Right lobe of liver (tissue), 6 donors: ENCODE measurements around the gene XCL1. TPM values are rescaled to one million over a fixed set of nuclear protein-coding genes. Genes with fewer than 3 reads are reported as not detected.
"Not testable (repeated sequence)": the region's sequence is repeated elsewhere in the genome, so short reads cannot be mapped to it uniquely, and the experiment has no call there.

Experiments
- ATAC-seq, 4 donors: fragments of 200-7000 bp; cut with Tn5 transposase; one replicate each; pipeline ENCODE4 v1.9.1; 2020; ENCODE audit warnings: mild to moderate bottlenecking in 4 of 4, moderate library complexity in 4 of 4
- DNase-seq, 3 donors: peaks; one replicate each; pipeline ENCODE4 v3.0.0-alpha.2; 2020
- H3K27ac ChIP-seq, 3 donors: fragments of 200-600 bp; one replicate each; pipeline ENCODE4 v1.8.0; 2022
- H3K27me3 ChIP-seq, 2 donors: fragments of 200-600 bp; one replicate each; pipeline ENCODE4 v1.8.0; 2022
- H3K36me3 ChIP-seq, 4 donors: fragments of 200-600 bp; sonication (generic) in 1 of 4; one replicate each; pipeline versions ENCODE4 v1.5.1 to v1.8.0; 2017 to 2022; ENCODE audit warnings: control low read depth in 1 of 4
- H3K4me1 ChIP-seq, 4 donors: fragments of 200-600 bp; sonication (generic) in 1 of 4; one replicate each; pipeline versions ENCODE4 v1.5.1 to v1.8.0; 2017 to 2022; ENCODE audit warnings: control low read depth in 1 of 4
- H3K4me3 ChIP-seq, 3 donors: fragments of 200-600 bp; one replicate each; pipeline ENCODE4 v1.8.0; 2022
- H3K9me3 ChIP-seq, 4 donors: fragments of 200-600 bp; sonication (generic) in 1 of 4; one replicate each; pipeline versions ENCODE4 v1.5.1 to v1.8.0; 2017 to 2022; ENCODE audit warnings: control low read depth in 1 of 4
- POLR2A ChIP-seq: fragments of 450-650 bp; IDR thresholded peaks from one replicate; pipeline ENCODE4 v1.6.1; 2017; ENCODE audit warnings: antibody characterized with exemption, mild to moderate bottlenecking
- WGBS: methylation state at CpG from one replicate; pipeline ENCODE4 v1.1.6; 2018; ENCODE audit warnings: low coverage, low lambda C conversion rate; ENCODE audit not compliant: insufficient coverage; ENCODE audit errors: missing lambda C conversion rate; 5-methylcytosine and 5-hydroxymethylcytosine counted together
- intact Hi-C, 2 donors: fragments of 100-400 bp; cut with DNase I; formaldehyde crosslinking; loops; one replicate each; pipeline versions ENCODE4 v1.11.2 to v1.14.1; 2022
- total RNA-seq, 6 experiments: library from RNA; depleted of rRNA in 2 of 6; stranded (reverse); fragments of >200 nt in 2 of 6; fragmentation: NEBNext Ultra II Directional in 3 of 6; extraction: Animal tissue kit (Norgen Biotek cat#: 25700) in 3 of 6; gene quantifications; one replicate each; pipeline versions ENCODE4 v1.1.0 to v1.2.4, GENCODE V29; 2016 to 2023
- TF ChIP-seq, protein P1 (sequence below), 4 donors: fragments of 200-600 bp in 3 of 4; fragments of 450-650 bp in 1 of 4; IDR thresholded peaks; one replicate each; pipeline versions ENCODE4 v1.5.1 to v1.8.0; 2016 to 2022; ENCODE audit warnings: antibody characterized with exemption in 4 of 4, mild to moderate bottlenecking in 2 of 4
- donor health status: DM: no; HTN: yes; CAD: no.
- donor health status: DM: no; HTN: no; CAD: no.
- donor health status: DM: no; HTN: no; CAD: no.
- donor health status: DM: no; HTN: yes; CAD: no.
- donor health status: DM: no; HTN: yes; CAD: no.

XCL1 gene
- total RNA-seq, 6 experiments from 2014 or later = 0.13 to 0.44 (median 0.22) TPM; not detected in 3

DNA sequence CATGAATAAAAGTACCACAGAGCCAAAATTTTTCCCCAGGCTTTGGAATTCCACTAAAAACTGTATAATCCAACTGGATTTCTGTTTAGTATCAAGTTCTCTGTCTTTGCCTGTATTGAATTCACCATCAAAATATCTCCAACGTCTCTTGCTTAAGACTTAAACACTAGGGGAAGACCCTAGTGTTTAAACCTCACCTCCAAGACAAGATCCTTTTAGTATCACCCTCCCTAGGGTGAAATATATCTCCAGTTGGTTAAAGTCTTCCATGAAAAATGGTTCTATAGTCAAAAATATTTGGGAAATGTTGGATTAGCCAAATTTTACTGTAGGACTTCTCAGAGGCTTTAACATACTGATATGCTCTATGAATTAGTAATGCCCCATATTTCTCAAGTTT lies 8.1 kb upstream of the XCL1 start:
- Histone ChIP-seq H3K27ac (no peak overlapping the region), H3K36me3 (no peaks in the 10 kb centered on the region), H3K27me3 (no peaks in the 10 kb centered on the region), H3K9me3 (no peaks in the 10 kb centered on the region), H3K4me3 (no peak overlapping the region), H3K4me1 (no peaks in the 10 kb centered on the region)
- TF ChIP-seq POLR2A = no peak
- TF ChIP-seq, protein P1, sequence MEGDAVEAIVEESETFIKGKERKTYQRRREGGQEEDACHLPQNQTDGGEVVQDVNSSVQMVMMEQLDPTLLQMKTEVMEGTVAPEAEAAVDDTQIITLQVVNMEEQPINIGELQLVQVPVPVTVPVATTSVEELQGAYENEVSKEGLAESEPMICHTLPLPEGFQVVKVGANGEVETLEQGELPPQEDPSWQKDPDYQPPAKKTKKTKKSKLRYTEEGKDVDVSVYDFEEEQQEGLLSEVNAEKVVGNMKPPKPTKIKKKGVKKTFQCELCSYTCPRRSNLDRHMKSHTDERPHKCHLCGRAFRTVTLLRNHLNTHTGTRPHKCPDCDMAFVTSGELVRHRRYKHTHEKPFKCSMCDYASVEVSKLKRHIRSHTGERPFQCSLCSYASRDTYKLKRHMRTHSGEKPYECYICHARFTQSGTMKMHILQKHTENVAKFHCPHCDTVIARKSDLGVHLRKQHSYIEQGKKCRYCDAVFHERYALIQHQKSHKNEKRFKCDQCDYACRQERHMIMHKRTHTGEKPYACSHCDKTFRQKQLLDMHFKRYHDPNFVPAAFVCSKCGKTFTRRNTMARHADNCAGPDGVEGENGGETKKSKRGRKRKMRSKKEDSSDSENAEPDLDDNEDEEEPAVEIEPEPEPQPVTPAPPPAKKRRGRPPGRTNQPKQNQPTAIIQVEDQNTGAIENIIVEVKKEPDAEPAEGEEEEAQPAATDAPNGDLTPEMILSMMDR (IDR thresholded peaks at IDR 0.05) = no peak
- DNase-seq (no peak), ATAC-seq (no peak)
- 80% methylated on average over 1 of the region's 1 CpG for WGBS
- intact Hi-C loops = no loop called here

DNA sequence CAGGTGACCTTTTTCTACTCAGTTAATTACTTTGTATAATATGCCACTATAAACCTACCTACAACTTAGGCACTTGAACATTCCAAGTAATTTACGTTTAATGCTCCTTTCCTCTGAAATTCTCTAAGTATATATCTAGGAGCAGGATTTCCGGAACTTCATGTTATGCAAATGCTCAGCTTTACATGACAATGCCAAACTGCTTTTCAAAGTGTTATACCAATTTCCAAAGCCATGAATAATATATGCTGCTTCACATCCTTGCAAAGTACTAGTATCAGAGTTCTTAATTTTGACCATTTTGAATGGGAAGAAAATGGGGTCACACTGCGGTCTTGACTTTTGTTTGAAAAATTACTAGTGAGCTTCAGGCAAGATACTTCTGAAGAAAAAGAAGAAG lies 5.8 kb upstream of the XCL1 start:
- DNase-seq = no peak
- Histone ChIP-seq H3K4me1 (no peaks in the 10 kb centered on the region), H3K27me3 (no peaks in the 10 kb centered on the region), H3K4me3 (no peak overlapping the region), H3K36me3 (no peaks in the 10 kb centered on the region), H3K27ac (no peak overlapping the region), H3K9me3 (no peaks in the 10 kb centered on the region)
- TF ChIP-seq, protein P1 (IDR thresholded peaks at IDR 0.05) = no peak
- TF ChIP-seq POLR2A = no peak
- ATAC-seq = no peak
- 72% methylated on average over 3 of the region's 3 CpGs for WGBS
- intact Hi-C loops = no loop called here

DNA sequence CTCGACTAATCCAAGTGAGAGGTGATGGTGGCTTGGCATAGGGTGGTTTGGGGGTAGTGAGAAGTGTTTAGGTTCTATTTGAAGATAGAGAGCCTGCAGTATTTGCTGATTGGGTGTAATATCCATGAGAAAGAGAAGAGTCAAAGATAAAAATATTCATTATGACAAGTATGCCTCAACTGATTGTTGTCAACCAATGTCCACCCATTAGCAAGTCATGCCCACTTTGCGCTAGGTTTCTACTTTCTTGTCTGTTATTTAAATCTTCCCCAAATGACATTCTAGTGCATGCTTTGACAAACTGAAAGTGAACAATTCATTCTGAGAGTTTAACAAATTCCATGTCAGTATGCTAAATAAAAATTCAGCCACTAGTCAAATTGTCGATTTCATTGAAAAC lies 3.8 kb upstream of the XCL1 start:
- Histone ChIP-seq H3K9me3 (no peaks in the 10 kb centered on the region), H3K27me3 (no peaks in the 10 kb centered on the region), H3K27ac (no peak overlapping the region), H3K4me3 (no peak overlapping the region), H3K36me3 (no peaks in the 10 kb centered on the region), H3K4me1 (no peaks in the 10 kb centered on the region)
- DNase-seq = no peak
- no peak for ATAC-seq
- WGBS = 91% methylated on average over 3 of the region's 3 CpGs
- intact Hi-C loops = no loop called here
- no peak for TF ChIP-seq POLR2A
- TF ChIP-seq, protein P1 (IDR thresholded peaks at IDR 0.05) = no peak

DNA sequence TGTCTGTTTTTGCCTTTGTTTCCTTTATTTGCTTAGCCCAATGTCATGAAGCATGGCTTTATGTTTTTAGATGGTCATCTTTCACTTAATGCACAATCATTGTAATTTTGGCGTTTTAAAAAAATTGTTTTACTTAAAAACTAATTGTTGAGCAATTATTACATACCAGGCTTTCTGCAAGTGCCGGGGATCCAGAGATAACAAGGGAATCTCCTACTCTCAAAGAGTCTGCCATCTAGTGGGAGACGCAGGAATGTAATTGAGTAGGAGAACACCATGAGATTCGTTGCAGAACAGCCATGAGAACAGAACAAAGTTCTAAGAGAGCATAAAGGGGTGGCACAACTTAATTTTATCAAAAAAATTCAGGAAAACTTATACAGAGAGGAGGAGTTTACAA lies 2.2 kb upstream of the XCL1 start:
- H3K36me3 ChIP-seq, H3K9me3 ChIP-seq, H3K4me1 ChIP-seq, H3K4me3 ChIP-seq, H3K27ac ChIP-seq, H3K27me3 ChIP-seq, DNase-seq, intact Hi-C loops: not testable (repeated sequence)
- ATAC-seq = peak; percentile 85 to 99 (median 98)
- TF ChIP-seq, protein P1 (IDR thresholded peaks at IDR 0.05) = peak in 3 of 4 donors; percentile 44 to 58 (median 57)
- 2% methylated on average over 4 of the region's 4 CpGs for WGBS

DNA sequence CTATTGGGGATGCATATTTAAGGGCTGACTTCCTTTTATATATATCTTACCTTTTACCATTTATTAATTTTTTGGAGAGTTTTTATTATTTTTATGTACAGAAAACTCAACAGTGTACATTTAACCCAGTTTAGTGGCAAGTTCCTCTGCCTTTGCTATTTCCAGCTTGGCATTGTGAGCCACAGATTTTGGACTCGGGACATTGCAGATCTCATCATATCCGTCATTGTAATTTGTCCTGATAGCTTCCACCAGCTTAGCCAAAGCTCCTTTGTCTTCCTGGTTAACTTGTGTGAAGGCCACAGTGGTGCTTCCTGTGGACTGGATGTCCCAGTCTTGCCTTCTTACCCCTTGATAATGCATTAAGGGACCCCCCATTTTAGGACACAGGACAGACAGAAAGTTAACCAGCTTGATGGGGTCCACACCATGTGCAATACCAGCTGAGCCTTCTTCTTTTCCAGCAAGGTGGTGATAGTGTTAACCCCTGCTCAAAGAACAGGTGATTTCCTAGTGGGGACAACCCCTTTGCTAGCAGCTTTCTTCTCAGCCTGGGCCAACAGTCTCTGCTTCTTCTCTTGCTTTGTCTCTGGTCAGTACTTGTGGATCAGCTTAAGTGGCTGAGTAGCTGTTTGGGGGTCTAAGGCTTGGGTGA lies 2.3 kb downstream of the XCL1 start:
- H3K9me3 ChIP-seq, H3K36me3 ChIP-seq, intact Hi-C loops, ATAC-seq, DNase-seq, H3K4me1 ChIP-seq, H3K27ac ChIP-seq, H3K4me3 ChIP-seq, H3K27me3 ChIP-seq: not testable (repeated sequence)
- 95% methylated on average over 2 of the region's 2 CpGs for WGBS

DNA sequence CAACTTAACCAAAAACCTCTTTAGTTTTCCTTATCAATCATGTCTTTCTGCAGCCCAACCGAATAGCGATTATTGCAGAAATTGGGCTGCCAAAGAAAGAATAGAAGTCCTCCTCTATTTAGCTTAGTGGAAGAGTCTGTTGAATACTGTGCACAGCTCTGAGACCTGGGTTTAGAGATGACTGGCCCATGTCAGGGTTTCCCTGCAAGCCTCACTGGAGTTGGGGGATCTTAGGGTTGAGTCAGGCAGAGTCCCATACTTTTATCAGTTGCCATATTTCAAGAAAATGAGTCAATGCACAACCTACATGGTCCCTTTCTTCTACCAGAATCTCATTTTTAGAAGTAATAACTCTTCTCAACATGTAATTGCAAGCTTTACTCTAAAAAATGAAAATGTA lies 3.9 kb downstream of the XCL1 start:
- H3K4me1 ChIP-seq, ATAC-seq, H3K4me3 ChIP-seq, H3K36me3 ChIP-seq, DNase-seq, H3K27ac ChIP-seq, H3K27me3 ChIP-seq, H3K9me3 ChIP-seq: not testable (repeated sequence)
- WGBS = 85% methylated on average over 2 of the region's 2 CpGs
- intact Hi-C loops = loop anchor here in 1 of 2 donors (10.0 kb wide), 1 partner anchor 145 kb away; no protein-coding TSS in a partner anchor

DNA sequence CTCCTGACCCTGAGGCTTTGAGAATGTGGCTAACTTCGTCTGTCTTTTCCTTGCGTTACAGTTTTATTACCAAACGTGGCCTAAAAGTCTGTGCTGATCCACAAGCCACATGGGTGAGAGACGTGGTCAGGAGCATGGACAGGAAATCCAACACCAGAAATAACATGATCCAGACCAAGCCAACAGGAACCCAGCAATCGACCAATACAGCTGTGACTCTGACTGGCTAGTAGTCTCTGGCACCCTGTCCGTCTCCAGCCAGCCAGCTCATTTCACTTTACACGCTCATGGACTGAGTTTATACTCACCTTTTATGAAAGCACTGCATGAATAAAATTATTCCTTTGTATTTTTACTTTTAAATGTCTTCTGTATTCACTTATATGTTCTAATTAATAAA lies 4.6 kb downstream of the XCL1 start:
- ATAC-seq = not testable (repeated sequence)
- 73% methylated on average over 7 of the region's 7 CpGs for WGBS
- intact Hi-C loops = loop anchor here in 1 of 2 donors (10.0 kb wide), 1 partner anchor 146 kb away; no protein-coding TSS in a partner anchor

More for the DNA sequence above, 4.6 kb downstream of the XCL1 start:
- not testable (repeated sequence) for H3K27me3 ChIP-seq, H3K9me3 ChIP-seq, H3K36me3 ChIP-seq, DNase-seq, H3K4me1 ChIP-seq, H3K4me3 ChIP-seq, H3K27ac ChIP-seq
